Measurements from ENCODE around the gene SYNGR3. TPM values are rescaled to one million over a fixed set of nuclear protein-coding genes. Genes with fewer than 3 reads are reported as not detected.

Gene SYNGR3
- total and polyA plus RNA-seq, 7 experiments from 2014 or later = 0.49 to 8.8 (median 0.92) TPM

DNA sequence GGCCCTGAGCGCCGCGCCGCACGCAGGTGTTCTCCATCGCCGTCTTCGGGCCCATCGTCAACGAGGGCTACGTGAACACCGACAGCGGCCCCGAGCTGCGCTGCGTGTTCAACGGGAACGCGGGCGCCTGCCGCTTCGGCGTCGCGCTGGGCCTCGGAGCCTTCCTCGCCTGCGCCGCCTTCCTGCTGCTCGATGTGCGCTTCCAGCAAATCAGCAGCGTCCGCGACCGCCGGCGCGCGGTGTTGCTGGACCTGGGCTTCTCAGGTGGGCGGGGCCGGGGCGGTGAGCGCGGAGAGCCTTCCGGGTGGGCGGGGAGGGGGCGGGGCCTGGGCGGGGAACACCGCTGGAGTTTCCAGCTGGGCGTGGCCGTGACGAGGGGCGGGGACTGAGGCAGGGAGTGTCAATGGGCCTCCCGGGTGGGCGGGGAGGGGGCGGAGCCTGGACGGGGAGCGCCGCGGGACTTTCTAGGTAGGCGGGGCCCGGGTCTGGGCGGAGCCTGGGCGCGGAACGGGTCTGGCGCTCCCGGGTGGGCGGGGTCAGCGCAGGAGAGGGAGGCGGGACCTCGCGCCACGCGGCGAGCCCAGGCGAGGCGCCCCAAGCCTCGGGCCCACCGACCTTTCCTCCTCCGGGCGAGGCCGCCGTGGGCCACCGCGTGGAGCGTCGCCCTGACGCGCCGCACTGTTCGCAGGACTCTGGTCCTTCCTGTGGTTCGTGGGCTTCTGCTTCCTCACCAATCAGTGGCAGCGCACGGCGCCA lies 2.4 kb downstream of the SYNGR3 start:
- peaks cover 0 to 5% (median under 1%) of the 10 kb centered on the region in 5 donors for H3K36me3 Mint-ChIP-seq
- intact Hi-C loops (cut with micrococcal nuclease) = loop anchor here (1.0 to 10.0 kb wide), 8 partner anchors 8 to 233 kb away; partner anchors contain the start of genes GFER (in 2 of the 2), MSRB1 (in 2 of the 2), ZNF598 (in 2 of the 2) and E4F1 (in 1 of the 2)
- H3K4me1 Mint-ChIP-seq = peaks cover 5 to 33% (median 22%) of the 10 kb centered on the region in 7 donors
- ATAC-seq = peak; percentile 95
- POLR2A ChIA-PET = interaction anchor here (0.7 to 3.7 kb wide), 10 partner anchors 8 to 164 kb away, joined by 3 to 39 read pairs (median 5); partner anchors contain the start of genes GFER, NDUFB10, NOXO1 and RNF151
- peaks cover 0 to 3% of the 10 kb centered on the region in 2 donors for H3K27me3 ChIP-seq (ENCODE audit: control insufficient read depth in 2 of 2, insufficient read depth in 2 of 2, low read length in 2 of 2)
- CTCF ChIA-PET = interaction anchor here (1.0 kb wide), 1 partner anchor 163 kb away, joined by 3 read pairs; the partner anchor contains the start of gene TRAF7
- H3K27ac Mint-ChIP-seq = peak overlapping the region in 7 of 9 donors; percentile 22 to 82 (median 62)
- H3K36me3 ChIP-seq (ENCODE audit: control insufficient read depth in 2 of 3, insufficient read depth in 3 of 3, low read length in 3 of 3) = peaks cover 0 to 6% (median 0%) of the 10 kb centered on the region in 3 experiments
- H3K4me3 ChIP-seq (ENCODE audit: low read length) = peak overlapping the region; percentile 39
- H3K9me3 ChIP-seq (ENCODE audit: control insufficient read depth in 2 of 3, low read length in 3 of 3) = no peaks in the 10 kb centered on the region
- H3K4me1 ChIP-seq (ENCODE audit: control insufficient read depth in 2 of 2, insufficient read depth in 2 of 2, low read length in 2 of 2) = peaks cover 15 to 16% of the 10 kb centered on the region in 2 donors
- H3K4me3 Mint-ChIP-seq = peak overlapping the region in 9 of 10 donors; percentile 45 to 82 (median 75)
- H3K27ac ChIP-seq (ENCODE audit: low read depth, low read length) = peak overlapping the region; percentile 54
- DNase-seq = peak; percentile 85 to 98 (median 92)
- H3K9me3 Mint-ChIP-seq = no peaks in the 10 kb centered on the region
- peaks cover 8 to 14% (median 10%) of the 10 kb centered on the region in 5 donors for H3K27me3 Mint-ChIP-seq

GRCh38 chr16:1992704-1993317 lies 3.0 kb downstream of the SYNGR3 start:
- Histone ChIP-seq H3K27me3 (ENCODE audit: control insufficient read depth in 2 of 2, insufficient read depth in 2 of 2, low read length in 2 of 2) (peaks cover 0 to 3% of the 10 kb centered on the region in 2 donors), H3K9me3 (ENCODE audit: control insufficient read depth in 2 of 3, low read length in 3 of 3) (no peaks in the 10 kb centered on the region), H3K27ac (ENCODE audit: low read depth, low read length) (peak overlapping the region; percentile 33), H3K36me3 (ENCODE audit: control insufficient read depth in 2 of 3, insufficient read depth in 3 of 3, low read length in 3 of 3) (peaks cover 0 to 11% (median 0%) of the 10 kb centered on the region in 3 experiments), H3K4me3 (ENCODE audit: low read length) (no peak overlapping the region), H3K4me1 (ENCODE audit: control insufficient read depth in 2 of 2, insufficient read depth in 2 of 2, low read length in 2 of 2) (peaks cover 15 to 16% of the 10 kb centered on the region in 2 donors)
- ChIA-PET CTCF (interaction anchor here (1.0 kb wide), 1 partner anchor 163 kb away, joined by 3 read pairs; the partner anchor contains the start of gene TRAF7), POLR2A (interaction anchor here (0.7 to 3.7 kb wide), 10 partner anchors 9 to 163 kb away, joined by 3 to 39 read pairs (median 7); partner anchors contain the start of genes GFER, NDUFB10, NOXO1 and RNF151)
- no peaks in the 10 kb centered on the region for H3K9me3 Mint-ChIP-seq
- peaks cover 0 to 5% (median 4%) of the 10 kb centered on the region in 5 donors for H3K36me3 Mint-ChIP-seq
- no peak overlapping the region for H3K4me3 Mint-ChIP-seq
- H3K4me1 Mint-ChIP-seq = peaks cover 5 to 33% (median 22%) of the 10 kb centered on the region in 7 donors
- DNase-seq = no peak
- intact Hi-C loops (cut with micrococcal nuclease) = loop anchor here (1.0 to 10.0 kb wide), 7 partner anchors 9 to 232 kb away; partner anchors contain the start of genes GFER (in 2 of the 2), MSRB1 (in 2 of the 2), ZNF598 (in 2 of the 2) and E4F1 (in 1 of the 2)
- ATAC-seq = no peak
- H3K27ac Mint-ChIP-seq = peak overlapping the region in 1 of 9 donors; percentile 58
- H3K27me3 Mint-ChIP-seq = peaks cover 8 to 12% (median 10%) of the 10 kb centered on the region in 5 donors

- peak overlapping the region in 6 of 10 donors; percentile 4 to 70 (median 27) for H3K4me3 Mint-ChIP-seq
- Histone ChIP-seq H3K27ac (ENCODE audit: low read depth, low read length) (peak overlapping the region; percentile 33), H3K36me3 (ENCODE audit: control insufficient read depth in 2 of 3, insufficient read depth in 3 of 3, low read length in 3 of 3) (peaks cover 0 to 20% (median 0%) of the 10 kb centered on the region in 3 experiments), H3K27me3 (ENCODE audit: control insufficient read depth in 2 of 2, insufficient read depth in 2 of 2, low read length in 2 of 2) (peaks cover 0 to 3% of the 10 kb centered on the region in 2 donors), H3K4me3 (ENCODE audit: low read length) (no peak overlapping the region), H3K4me1 (ENCODE audit: control insufficient read depth in 2 of 2, insufficient read depth in 2 of 2, low read length in 2 of 2) (peaks cover 15 to 16% of the 10 kb centered on the region in 2 donors), H3K9me3 (ENCODE audit: control insufficient read depth in 2 of 3, low read length in 3 of 3) (no peaks in the 10 kb centered on the region)
- H3K36me3 Mint-ChIP-seq = peaks cover 0 to 9% (median 6%) of the 10 kb centered on the region in 5 donors
- no peak for DNase-seq
- CTCF ChIA-PET = interaction anchor here (0.5 kb wide), 1 partner anchor 889 kb away, joined by 3 read pairs; no protein-coding TSS in a partner anchor
- H3K27me3 Mint-ChIP-seq = peaks cover 4 to 7% (median 6%) of the 10 kb centered on the region in 5 donors
- intact Hi-C loops (cut with micrococcal nuclease) = loop anchor here in 1 of 2 donors (10.0 kb wide), 1 partner anchor 231 kb away; the partner anchor contains the start of gene E4F1
- POLR2A ChIA-PET = interaction anchor here (1.2 to 3.7 kb wide), 7 partner anchors 8 to 162 kb away, joined by 3 to 30 read pairs (median 8); partner anchors contain the start of genes GFER, NDUFB10, RNF151 and RPS2
- peak overlapping the region in 8 of 9 donors; percentile 37 to 90 (median 68) for H3K27ac Mint-ChIP-seq
- ATAC-seq = no peak
- peaks cover 3 to 30% (median 22%) of the 10 kb centered on the region in 7 donors for H3K4me1 Mint-ChIP-seq
- no peaks in the 10 kb centered on the region for H3K9me3 Mint-ChIP-seq
Measured at GRCh38 chr16:1993731-1994131, 4.0 kb downstream of the SYNGR3 start.

DNA sequence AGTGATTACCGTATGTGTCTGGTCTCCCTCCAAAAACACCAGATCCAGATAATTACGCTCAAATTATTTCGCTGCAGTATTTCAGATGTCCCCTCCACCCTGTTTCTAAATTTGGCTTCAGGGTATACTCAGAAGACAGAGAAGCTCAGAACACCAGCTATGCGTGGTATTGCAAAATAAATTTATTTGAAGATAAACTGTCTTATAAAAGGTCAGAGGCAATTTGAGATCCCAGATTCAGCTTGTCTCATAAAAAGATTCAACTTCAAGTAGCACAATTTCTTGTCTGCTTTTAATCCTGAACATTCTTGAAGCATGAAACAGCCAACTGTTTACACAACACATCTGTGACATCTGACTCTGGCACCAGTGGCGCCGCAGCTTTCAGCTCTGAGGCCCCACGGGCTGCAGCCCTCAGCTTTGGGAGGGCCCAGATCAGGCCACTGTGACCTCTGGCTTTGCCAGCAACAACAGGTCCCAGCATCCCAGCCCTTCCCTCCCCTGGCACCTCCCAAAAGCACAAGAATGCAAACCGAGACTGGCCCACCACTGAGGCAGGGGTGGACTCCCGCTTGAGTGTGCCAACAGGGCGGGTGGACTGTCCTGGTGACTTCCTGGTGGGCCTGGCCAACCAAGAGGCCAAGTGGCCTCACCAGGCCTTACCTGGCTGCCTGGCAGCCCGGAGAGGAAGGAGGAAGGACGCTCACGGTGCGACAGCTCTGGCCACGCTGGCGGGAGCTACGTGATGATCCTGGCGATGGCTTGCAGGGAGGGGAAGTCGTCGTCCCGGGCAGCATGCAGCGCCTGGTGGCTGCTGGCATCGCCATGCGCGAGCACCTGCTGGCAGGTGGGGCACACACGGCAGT lies 8.0 kb downstream of the SYNGR3 start:
- CTCF ChIA-PET = interaction anchor here (0.6 kb wide), 1 partner anchor 9 kb away, joined by 3 read pairs; no protein-coding TSS in a partner anchor
- POLR2A ChIA-PET = interaction anchor here (1.0 kb wide), 1 partner anchor 33 kb away, joined by 3 read pairs; the partner anchor contains the start of gene RPS2
- H3K36me3 ChIP-seq (ENCODE audit: control insufficient read depth in 2 of 3, insufficient read depth in 3 of 3, low read length in 3 of 3) = peaks cover 0 to 60% (median 5%) of the 10 kb centered on the region in 3 experiments
- Mint-ChIP-seq H3K36me3 (peaks cover 0 to 10% (median 7%) of the 10 kb centered on the region in 5 donors), H3K27ac (peak overlapping the region in 1 of 9 donors; percentile 14), H3K9me3 (no peaks in the 10 kb centered on the region), H3K27me3 (no peaks in the 10 kb centered on the region), H3K4me1 (peaks cover 0 to 9% (median 5%) of the 10 kb centered on the region in 7 donors), H3K4me3 (no peak overlapping the region)
- H3K4me3 ChIP-seq (ENCODE audit: low read length) = no peak overlapping the region
- DNase-seq (no peak), ATAC-seq (no peak)
- H3K27me3 ChIP-seq (ENCODE audit: control insufficient read depth in 2 of 2, insufficient read depth in 2 of 2, low read length in 2 of 2) = no peaks in the 10 kb centered on the region
- no peaks in the 10 kb centered on the region for H3K4me1 ChIP-seq (ENCODE audit: control insufficient read depth in 2 of 2, insufficient read depth in 2 of 2, low read length in 2 of 2)
- intact Hi-C loops (cut with micrococcal nuclease) = loop anchor here in 1 of 2 donors (10.0 kb wide), 1 partner anchor 227 kb away; the partner anchor contains the start of gene E4F1
- no peak overlapping the region for H3K27ac ChIP-seq (ENCODE audit: low read depth, low read length)
- no peaks in the 10 kb centered on the region for H3K9me3 ChIP-seq (ENCODE audit: control insufficient read depth in 2 of 3, low read length in 3 of 3)

- H3K4me3 Mint-ChIP-seq = no peak overlapping the region
- CTCF ChIA-PET = interaction anchor here (0.6 kb wide), 1 partner anchor 10 kb away, joined by 3 read pairs; no protein-coding TSS in a partner anchor
- Histone ChIP-seq H3K4me3 (ENCODE audit: low read length) (no peak overlapping the region), H3K27ac (ENCODE audit: low read depth, low read length) (no peak overlapping the region), H3K36me3 (ENCODE audit: control insufficient read depth in 2 of 3, insufficient read depth in 3 of 3, low read length in 3 of 3) (peaks cover 0 to 67% (median 5%) of the 10 kb centered on the region in 3 experiments), H3K27me3 (ENCODE audit: control insufficient read depth in 2 of 2, insufficient read depth in 2 of 2, low read length in 2 of 2) (no peaks in the 10 kb centered on the region), H3K4me1 (ENCODE audit: control insufficient read depth in 2 of 2, insufficient read depth in 2 of 2, low read length in 2 of 2) (no peaks in the 10 kb centered on the region), H3K9me3 (ENCODE audit: control insufficient read depth in 2 of 3, low read length in 3 of 3) (no peaks in the 10 kb centered on the region)
- peak overlapping the region in 1 of 9 donors; percentile 38 for H3K27ac Mint-ChIP-seq
- DNase-seq = no peak
- POLR2A ChIA-PET = interaction anchor here (1.0 kb wide), 2 partner anchors 34 to 157 kb away, joined by 3 to 5 read pairs; partner anchors contain the start of genes RPS2 and TRAF7
- H3K27me3 Mint-ChIP-seq = no peaks in the 10 kb centered on the region
- H3K9me3 Mint-ChIP-seq = no peaks in the 10 kb centered on the region
- intact Hi-C loops (cut with micrococcal nuclease) = loop anchor here in 1 of 2 donors (10.0 kb wide), 1 partner anchor 226 kb away; the partner anchor contains the start of gene E4F1
- H3K4me1 Mint-ChIP-seq = peaks cover 0 to 7% (median 4%) of the 10 kb centered on the region in 7 donors
- H3K36me3 Mint-ChIP-seq = peaks cover 0 to 10% (median 7%) of the 10 kb centered on the region in 5 donors
- ATAC-seq = no peak
Measured at GRCh38 chr16:1998360-1998835, 8.6 kb downstream of the SYNGR3 start.
